HepG2 (cell line): ENCODE data around the gene SH3GL1. TPM values are rescaled to one million over a fixed set of nuclear protein-coding genes. Genes with fewer than 3 reads are reported as not detected.
A peak's percentile ranks its signal among the peaks of the same experiment; 100 is the strongest.

Experiments
- ARID2 ChIP-seq: sonication (generic); formaldehyde crosslinking; IDR thresholded peaks from 2 replicates; pipeline ENCODE4 v1.8.1; 2022; ENCODE audit warnings: mild to moderate bottlenecking, missing genetic modification reagents, borderline replicate concordance
- ARNT2 ChIP-seq: sonication (generic); formaldehyde crosslinking; IDR thresholded peaks from 2 replicates; pipeline ENCODE4 v1.8.0; 2022; ENCODE audit warnings: mild to moderate bottlenecking, low read depth, missing genetic modification reagents, moderate library complexity
- ASH2L ChIP-seq: fragments of 300-600, 200-600 bp; sonication (generic); IDR thresholded peaks from 2 replicates; pipeline ENCODE4 v1.7.0; 2017; ENCODE audit warnings: low read depth, mild to moderate bottlenecking, moderate library complexity, mixed read lengths, low read length; ENCODE audit not compliant: insufficient read length
- FOXM1 ChIP-seq: sonication (generic); formaldehyde crosslinking; IDR thresholded peaks from 2 replicates; pipeline ENCODE4 v1.5.0; 2020; ENCODE audit warnings: missing genetic modification reagents
- GTF2F1 ChIP-seq: fragments of 150-350 bp; IDR thresholded peaks from 2 replicates; pipeline ENCODE4 v1.6.1; 2014; ENCODE audit warnings: low read length
- GZF1 ChIP-seq: sonication (generic); formaldehyde crosslinking; IDR thresholded peaks from 2 replicates; pipeline ENCODE4 v1.5.1; 2020; ENCODE audit warnings: mild to moderate bottlenecking, missing genetic modification reagents
- HNRNPLL ChIP-seq: fragments of 200-400 bp; formaldehyde crosslinking; IDR thresholded peaks from 2 replicates; pipeline ENCODE4 v1.6.1; 2017; ENCODE audit warnings: mild to moderate bottlenecking, low read depth, low read length; ENCODE audit not compliant: poor library complexity, severe bottlenecking
- NCOA5 ChIP-seq: sonication (generic); formaldehyde crosslinking; IDR thresholded peaks from 2 replicates; pipeline ENCODE4 v1.4.0; 2020; ENCODE audit warnings: missing genetic modification reagents
- NFE2L2 ChIP-seq: fragments of 150-350 bp; IDR thresholded peaks from 2 replicates; pipeline ENCODE4 v1.6.1; 2014; ENCODE audit warnings: low read length
- SATB2 ChIP-seq: sonication (generic); formaldehyde crosslinking; IDR thresholded peaks from 2 replicates; pipeline ENCODE4 v1.5.0; 2020; ENCODE audit warnings: missing genetic modification reagents
- SETDB1 ChIP-seq: sonication (generic); formaldehyde crosslinking; IDR thresholded peaks from 2 replicates; pipeline ENCODE4 v1.5.1; 2020; ENCODE audit warnings: missing genetic modification reagents, mild to moderate bottlenecking, borderline replicate concordance
- SRSF4 ChIP-seq: fragments of 200-400 bp; formaldehyde crosslinking; IDR thresholded peaks from one replicate; pipeline ENCODE4 v1.6.1; 2018; ENCODE audit warnings: mild to moderate bottlenecking, low read depth, low read length, moderate library complexity; ENCODE audit not compliant: poor library complexity, severe bottlenecking
- STAT5B ChIP-seq: sonication (generic); formaldehyde crosslinking; IDR thresholded peaks from 2 replicates; pipeline ENCODE4 v1.4.0; 2020; ENCODE audit warnings: missing genetic modification reagents
- U2AF1 ChIP-seq: fragments of 200-400 bp; formaldehyde crosslinking; optimal IDR thresholded peaks from 2 replicates; pipeline ENCODE3; 2017; ENCODE audit warnings: mild to moderate bottlenecking, low read depth, low read length
- ZBED4 ChIP-seq: sonication (generic); formaldehyde crosslinking; IDR thresholded peaks from 2 replicates; pipeline ENCODE4 v1.4.0; 2020; ENCODE audit warnings: missing genetic modification reagents, borderline replicate concordance
- ZFP1 ChIP-seq: IDR thresholded peaks from 2 replicates; pipeline ENCODE4 v1.6.1; 2016
- ZFY ChIP-seq: sonication (generic); formaldehyde crosslinking; IDR thresholded peaks from 2 replicates; pipeline ENCODE4 v1.4.0; 2020; ENCODE audit warnings: missing genetic modification reagents
- ZNF121 ChIP-seq: sonication (generic); formaldehyde crosslinking; IDR thresholded peaks from 2 replicates; pipeline ENCODE4 v1.5.0; 2020; ENCODE audit warnings: mild to moderate bottlenecking, missing genetic modification reagents
- ZNF234 ChIP-seq: sonication (generic); formaldehyde crosslinking; conservative IDR thresholded peaks from 2 replicates; pipeline ENCODE4 v1.5.1; 2020; ENCODE audit warnings: mild to moderate bottlenecking, missing genetic modification reagents
- ZNF383 ChIP-seq: sonication (generic); formaldehyde crosslinking; IDR thresholded peaks from 2 replicates; pipeline ENCODE4 v1.4.0; 2020; ENCODE audit warnings: missing genetic modification reagents, mild to moderate bottlenecking, borderline replicate concordance
- ZNF512B ChIP-seq: sonication (generic); formaldehyde crosslinking; IDR thresholded peaks from 2 replicates; pipeline ENCODE4 v1.5.1; 2020; ENCODE audit warnings: missing genetic modification reagents, mild to moderate bottlenecking, borderline replicate concordance
- ZNF773 ChIP-seq: sonication (generic); formaldehyde crosslinking; IDR thresholded peaks from 2 replicates; pipeline ENCODE4 v1.4.0; 2020; ENCODE audit warnings: missing genetic modification reagents, borderline replicate concordance
- ZNF83 ChIP-seq: sonication (generic); formaldehyde crosslinking; IDR thresholded peaks from 2 replicates; pipeline ENCODE4 v1.4.0; 2020; ENCODE audit warnings: missing genetic modification reagents, mild to moderate bottlenecking, borderline replicate concordance
- polyA plus RNA-seq, 8 experiments: library from polyadenylated mRNA; depleted of rRNA in 3 of 8; stranded (reverse) in 7 of 8; unstranded in 1 of 8; fragments of >200 nt; fragmentation: Illumina TruSeq in 4 of 8; extraction: Trizol in 4 of 8; gene quantifications; 2 replicates each; pipeline versions ENCODE4 v1.2.1 to v1.2.3, GENCODE V29; 2011 to 2016; ENCODE audit warnings: low read depth in 4 of 8, missing spikeins in 1 of 8, mixed read lengths in 1 of 8; ENCODE audit not compliant: insufficient read depth in 1 of 8
- total RNA-seq, 5 experiments: library from RNA; depleted of rRNA; stranded (reverse); fragments of >200 nt; fragmentation: Illumina TruSeq; extraction: Trizol; gene quantifications; 2 replicates each; pipeline ENCODE4 v1.2.3, GENCODE V29; 2016; ENCODE audit warnings: low read depth in 1 of 5

The SH3GL1 gene
- total and polyA plus RNA-seq, 2 of the 13 experiments (the other 11 are each of a cell fraction or from before 2014, with no cell fraction given), result 33.0 to 45.1 TPM

GRCh38 chr19:4374498-4375163 lies 25.7 kb downstream of the SH3GL1 start (continued):
- TF ChIP-seq U2AF1 (no peak), ZBED4 (CRISPR knock-in tag) (no peak), STAT5B (no peak), SETDB1 (CRISPR knock-in tag) (no peak), ZNF383 (CRISPR knock-in tag) (no peak), GTF2F1 (no peak), NFE2L2 (peak; percentile 98), ZNF234 (CRISPR knock-in tag) (no peak), ARNT2 (CRISPR knock-in tag) (no peak; the same call in 1 of the 2 replicates), ASH2L (no peak), ZFY (CRISPR knock-in tag) (peak; percentile 86), ZNF121 (CRISPR knock-in tag) (peak; percentile 73), ZNF512B (CRISPR knock-in tag) (no peak), SATB2 (CRISPR knock-in tag) (no peak), ARID2 (no peak), FOXM1 (CRISPR knock-in tag) (no peak), NCOA5 (CRISPR knock-in tag) (no peak), ZFP1 (CRISPR knock-in tag) (peak; percentile 36; the same call in 1 of the 2 replicates), ZNF83 (CRISPR knock-in tag) (no peak), GZF1 (CRISPR knock-in tag) (no peak; the same call in 1 of the 2 replicates), ZNF773 (no peak), HNRNPLL (peak; percentile 36), SRSF4 (no peak)
